GM10847 (cell line): ENCODE measurements around the gene TSPY3.
"Not testable (repeated sequence)": the region's sequence is repeated elsewhere in the genome, so short reads cannot be mapped to it uniquely, and the experiment has no call there.

Source experiments
- POLR2A ChIP-seq: IDR thresholded peaks from 2 replicates; pipeline ENCODE4 v1.6.1; 2011; ENCODE audit not compliant: insufficient read length; ENCODE audit errors: extremely low read depth

Gene TSPY3, protein sequence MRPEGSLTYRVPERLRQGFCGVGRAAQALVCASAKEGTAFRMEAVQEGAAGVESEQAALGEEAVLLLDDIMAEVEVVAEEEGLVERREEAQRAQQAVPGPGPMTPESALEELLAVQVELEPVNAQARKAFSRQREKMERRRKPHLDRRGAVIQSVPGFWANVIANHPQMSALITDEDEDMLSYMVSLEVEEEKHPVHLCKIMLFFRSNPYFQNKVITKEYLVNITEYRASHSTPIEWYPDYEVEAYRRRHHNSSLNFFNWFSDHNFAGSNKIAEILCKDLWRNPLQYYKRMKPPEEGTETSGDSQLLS

GRCh38 chrY:9398121-9398520 lies at the start of gene TSPY3:
Gene TSPY3 (plus strand): TSS chrY:9398421. CDS start chrY:9398467, 46 bp downstream.
- TF ChIP-seq POLR2A = not testable (repeated sequence)

- TF ChIP-seq POLR2A = not testable (repeated sequence)
Observed at GRCh38 chrY:9357497-9357896, 40.7 kb upstream of the TSPY3 start, which contains the start of gene TSPY8. Gene TSPY8 (plus strand): TSS chrY:9357797. CDS start chrY:9357843, 46 bp downstream.
